Karpas-422 (cell line): ENCODE results near the gene C2orf49. TPM values are rescaled to one million over a fixed set of nuclear protein-coding genes. Genes with fewer than 3 reads are reported as not detected.

ENCODE experiments used
- DNase-seq: peaks from one replicate; pipeline ENCODE4 v3.0.0-alpha.2; 2015
- H2AFZ ChIP-seq: fragments of 200-600 bp; sonication (generic); 2 replicates; pipeline ENCODE4 v1.6.1; 2014; ENCODE audit warnings: antibody characterized with exemption, low read length, mixed read lengths
- H3K27ac ChIP-seq: fragments of 200-600 bp; sonication (generic); 2 replicates; pipeline ENCODE4 v1.5.1; 2014; ENCODE audit warnings: mild to moderate bottlenecking, low read length, moderate library complexity
- H3K27me3 ChIP-seq: fragments of 200-600 bp; sonication (generic); 2 replicates; pipeline ENCODE4 v1.6.1; 2014; ENCODE audit warnings: low read length, mixed read lengths
- H3K36me3 ChIP-seq: fragments of 200-600 bp; sonication (generic); 2 replicates; pipeline ENCODE4 v1.6.1; 2014; ENCODE audit warnings: low read length, mixed read lengths; ENCODE audit not compliant: insufficient read depth
- H3K4me1 ChIP-seq: fragments of 200-600 bp; sonication (generic); 2 replicates; pipeline ENCODE4 v1.6.1; 2014; ENCODE audit warnings: mild to moderate bottlenecking, low read length, mixed read lengths
- H3K4me2 ChIP-seq: fragments of 200-600 bp; sonication (generic); 2 replicates; pipeline ENCODE4 v1.6.1; 2014; ENCODE audit warnings: low read length, low read depth, mild to moderate bottlenecking; ENCODE audit not compliant: poor library complexity, severe bottlenecking
- H3K4me3 ChIP-seq: fragments of 200-600 bp; sonication (generic); 2 replicates; pipeline ENCODE4 v1.5.1; 2014; ENCODE audit warnings: mild to moderate bottlenecking, antibody characterized with exemption, low read length, mixed read lengths
- H3K79me2 ChIP-seq: fragments of 200-600 bp; sonication (generic); 2 replicates; pipeline ENCODE4 v1.6.1; 2014; ENCODE audit warnings: mild to moderate bottlenecking, low read length, mixed read lengths
- H3K9ac ChIP-seq: fragments of 200-600 bp; sonication (generic); 2 replicates; pipeline ENCODE4 v1.6.0; 2014; ENCODE audit warnings: low read length
- H3K9me2 ChIP-seq: fragments of 200-600 bp; sonication (generic), shearing (Covaris generic); replicated peaks from 2 replicates; pipeline ENCODE4 v1.6.0; 2014; ENCODE audit warnings: mild to moderate bottlenecking, low read length, moderate library complexity; ENCODE audit not compliant: insufficient read depth
- H3K9me3 ChIP-seq: fragments of 300-700, 200-600 bp; sonication (generic); 2 replicates; pipeline ENCODE4 v1.6.1; 2014; ENCODE audit warnings: low read length, mixed read lengths
- H4K20me1 ChIP-seq: fragments of 200-600 bp; sonication (generic); 2 replicates; pipeline ENCODE4 v1.6.1; 2014; ENCODE audit warnings: mild to moderate bottlenecking, antibody characterized with exemption, low read length, low read depth; ENCODE audit not compliant: insufficient read depth
- total RNA-seq: library from RNA; depleted of rRNA; stranded (reverse); fragments of >200 nt; shearing (Covaris generic); gene quantifications from 2 replicates; pipeline ENCODE4 v1.2.3, GENCODE V29; 2014; ENCODE audit warnings: low replicate concordance

Gene C2orf49
- total RNA-seq, 1 experiment from 2014 or later = 26.3 TPM

DNA sequence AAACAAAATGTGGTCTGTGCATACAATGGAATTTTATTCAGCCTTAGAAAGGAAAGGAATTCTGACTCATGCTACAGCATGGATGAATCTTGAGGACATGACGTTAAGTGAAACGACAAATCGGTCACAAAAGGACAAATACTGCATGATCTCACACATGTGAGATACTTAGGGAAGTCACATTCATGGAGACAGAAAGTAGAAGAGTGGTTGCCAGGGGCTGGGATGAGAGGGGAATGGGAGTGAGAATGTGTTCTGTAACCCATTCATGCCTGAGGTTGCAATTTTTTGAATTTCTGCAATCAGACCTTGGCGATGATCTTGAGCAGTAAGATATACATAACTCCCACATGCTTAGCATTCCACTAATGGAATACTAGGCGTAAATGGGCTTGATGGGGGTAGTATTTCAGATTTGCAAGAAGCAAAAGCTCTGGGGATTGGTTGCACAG, 39.5 kb downstream of the C2orf49 start:
- DNase-seq = no peak

DNA sequence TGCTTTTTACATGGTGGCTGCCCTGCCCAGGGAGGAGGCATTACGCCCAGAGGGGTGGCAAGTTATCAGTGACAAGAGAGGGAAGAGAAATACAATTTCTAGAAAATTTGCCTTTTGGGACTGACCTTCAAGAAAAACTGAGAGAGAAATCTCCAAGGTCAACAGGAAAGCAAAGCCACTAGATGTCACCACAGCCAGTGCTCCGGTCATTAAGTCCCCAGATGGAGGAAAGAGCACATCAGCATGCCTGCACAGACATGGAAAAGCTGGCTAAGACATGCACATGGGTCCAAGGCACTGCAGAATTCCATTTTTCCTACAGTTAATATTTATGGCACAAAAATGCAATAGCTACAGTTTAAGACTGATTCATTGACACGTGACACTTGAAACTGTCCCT, 40.5 kb downstream of the C2orf49 start:
- H4K20me1 ChIP-seq = no peaks in the 10 kb centered on the region
- H3K9me2 ChIP-seq = no peaks in the 10 kb centered on the region
- no peak overlapping the region for H3K4me3 ChIP-seq
- H3K9ac ChIP-seq = no peak overlapping the region
- no peak for DNase-seq
- H3K36me3 ChIP-seq = no peaks in the 10 kb centered on the region
- no peaks in the 10 kb centered on the region for H3K79me2 ChIP-seq
- H3K9me3 ChIP-seq = no peaks in the 10 kb centered on the region
- no peaks in the 10 kb centered on the region for H3K4me1 ChIP-seq
- H3K27ac ChIP-seq = no peak overlapping the region
- H2AFZ ChIP-seq = no peak overlapping the region
- no peak overlapping the region for H3K4me2 ChIP-seq
- no peaks in the 10 kb centered on the region for H3K27me3 ChIP-seq

More for the DNA sequence above, 39.5 kb downstream of the C2orf49 start:
- H3K9me3 ChIP-seq = no peaks in the 10 kb centered on the region
- H3K9me2 ChIP-seq = no peaks in the 10 kb centered on the region
- H3K27me3 ChIP-seq = no peaks in the 10 kb centered on the region
- H2AFZ ChIP-seq = no peak overlapping the region
- H3K4me3 ChIP-seq = no peak overlapping the region
- no peaks in the 10 kb centered on the region for H3K36me3 ChIP-seq
- no peak overlapping the region for H3K27ac ChIP-seq
- H3K4me2 ChIP-seq = no peak overlapping the region
- H3K4me1 ChIP-seq = no peaks in the 10 kb centered on the region
- no peaks in the 10 kb centered on the region for H3K79me2 ChIP-seq
- H3K9ac ChIP-seq = no peak overlapping the region
- H4K20me1 ChIP-seq = no peaks in the 10 kb centered on the region

DNA sequence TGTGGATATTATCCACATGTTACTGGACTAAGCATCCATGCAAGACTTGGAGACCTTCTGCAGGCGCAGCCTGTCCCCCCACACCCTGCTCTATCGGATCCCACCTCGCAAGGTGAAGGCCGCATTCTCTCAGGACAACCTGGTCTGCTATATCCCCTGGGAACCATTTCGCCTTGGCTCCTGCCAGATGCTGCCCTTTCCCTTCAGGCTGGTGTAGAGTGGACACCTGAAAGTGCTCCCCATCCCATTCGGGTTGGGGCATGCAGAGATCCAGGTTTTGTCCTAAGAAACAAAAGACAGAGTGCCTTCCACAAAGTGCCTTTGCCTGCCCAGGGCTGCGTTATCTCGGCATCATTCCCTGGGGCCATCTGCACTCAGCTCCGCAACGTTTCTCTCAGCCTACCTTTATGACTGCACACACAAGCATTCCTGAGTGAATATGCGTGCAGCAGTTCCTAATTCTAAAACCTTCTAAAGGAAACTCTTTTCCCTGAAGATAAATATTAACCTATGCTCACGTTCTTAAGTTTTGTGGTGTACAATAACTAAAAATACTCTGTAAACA, 41.0 kb downstream of the C2orf49 start:
- H3K27ac ChIP-seq = no peak overlapping the region
- no peak for DNase-seq
- H3K9ac ChIP-seq = no peak overlapping the region
- no peak overlapping the region for H2AFZ ChIP-seq
- no peaks in the 10 kb centered on the region for H3K9me3 ChIP-seq
- no peaks in the 10 kb centered on the region for H3K27me3 ChIP-seq
- no peaks in the 10 kb centered on the region for H3K9me2 ChIP-seq
- no peaks in the 10 kb centered on the region for H4K20me1 ChIP-seq
- H3K4me3 ChIP-seq = no peak overlapping the region
- no peaks in the 10 kb centered on the region for H3K36me3 ChIP-seq
- no peaks in the 10 kb centered on the region for H3K79me2 ChIP-seq
- H3K4me1 ChIP-seq = no peaks in the 10 kb centered on the region
- no peak overlapping the region for H3K4me2 ChIP-seq

DNA sequence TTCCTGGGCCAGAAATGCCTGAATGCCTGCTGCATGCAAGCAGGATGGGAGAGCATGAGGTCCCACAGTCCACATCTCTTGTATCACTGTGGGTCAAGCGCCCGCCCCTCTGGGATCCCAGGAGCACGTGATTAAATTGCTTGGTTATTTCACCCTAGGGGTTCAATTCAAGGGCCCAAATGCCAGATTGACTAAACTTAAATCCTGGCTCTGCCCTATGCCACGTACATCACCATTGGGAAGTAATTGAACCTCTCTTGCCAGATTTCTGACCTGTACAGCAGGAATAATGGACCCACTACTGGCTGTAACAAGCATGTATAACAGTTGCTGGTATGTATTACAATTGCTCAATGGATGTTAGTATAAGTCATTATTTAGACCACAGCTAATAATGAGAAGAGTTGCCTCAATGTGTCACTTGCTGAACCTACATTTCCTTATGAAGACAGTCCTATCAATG, 41.6 kb downstream of the C2orf49 start:
- Histone ChIP-seq H3K9me3 (no peaks in the 10 kb centered on the region), H4K20me1 (no peaks in the 10 kb centered on the region), H3K27me3 (no peaks in the 10 kb centered on the region), H2AFZ (no peak overlapping the region), H3K4me3 (no peak overlapping the region), H3K9ac (no peak overlapping the region), H3K36me3 (no peaks in the 10 kb centered on the region), H3K79me2 (no peaks in the 10 kb centered on the region), H3K9me2 (no peaks in the 10 kb centered on the region), H3K4me1 (no peaks in the 10 kb centered on the region), H3K27ac (no peak overlapping the region), H3K4me2 (no peak overlapping the region)
- no peak for DNase-seq

DNA sequence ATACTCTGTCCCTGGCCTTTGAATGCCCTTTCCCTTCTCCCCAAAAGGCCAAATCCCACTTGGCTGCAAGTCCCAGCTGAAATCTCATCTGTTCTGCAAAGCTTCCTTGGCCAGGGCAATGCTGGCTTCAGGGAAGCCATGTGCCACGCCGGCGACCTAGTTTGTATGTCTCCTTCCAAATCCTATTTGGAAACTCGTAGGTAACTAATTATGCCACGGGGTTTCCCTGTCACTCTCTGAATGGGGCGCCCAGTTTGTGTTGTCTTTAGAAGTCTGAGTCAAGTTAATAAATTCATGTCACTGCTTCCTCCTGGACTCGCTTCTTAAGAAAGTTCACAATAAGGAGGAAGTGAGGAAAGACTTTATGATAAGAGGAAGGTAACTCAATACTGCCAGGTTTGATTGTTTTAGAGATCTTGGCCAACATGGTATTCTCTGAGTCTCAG, 42.4 kb downstream of the C2orf49 start:
- no peaks in the 10 kb centered on the region for H3K9me3 ChIP-seq
- H3K9me2 ChIP-seq = no peaks in the 10 kb centered on the region
- H3K4me1 ChIP-seq = no peaks in the 10 kb centered on the region
- H3K9ac ChIP-seq = no peak overlapping the region
- H3K36me3 ChIP-seq = no peaks in the 10 kb centered on the region
- no peak overlapping the region for H2AFZ ChIP-seq
- H3K27me3 ChIP-seq = no peaks in the 10 kb centered on the region
- no peak for DNase-seq
- no peak overlapping the region for H3K27ac ChIP-seq
- no peak overlapping the region for H3K4me3 ChIP-seq
- no peak overlapping the region for H3K4me2 ChIP-seq
- no peaks in the 10 kb centered on the region for H4K20me1 ChIP-seq
- H3K79me2 ChIP-seq = no peaks in the 10 kb centered on the region

DNA sequence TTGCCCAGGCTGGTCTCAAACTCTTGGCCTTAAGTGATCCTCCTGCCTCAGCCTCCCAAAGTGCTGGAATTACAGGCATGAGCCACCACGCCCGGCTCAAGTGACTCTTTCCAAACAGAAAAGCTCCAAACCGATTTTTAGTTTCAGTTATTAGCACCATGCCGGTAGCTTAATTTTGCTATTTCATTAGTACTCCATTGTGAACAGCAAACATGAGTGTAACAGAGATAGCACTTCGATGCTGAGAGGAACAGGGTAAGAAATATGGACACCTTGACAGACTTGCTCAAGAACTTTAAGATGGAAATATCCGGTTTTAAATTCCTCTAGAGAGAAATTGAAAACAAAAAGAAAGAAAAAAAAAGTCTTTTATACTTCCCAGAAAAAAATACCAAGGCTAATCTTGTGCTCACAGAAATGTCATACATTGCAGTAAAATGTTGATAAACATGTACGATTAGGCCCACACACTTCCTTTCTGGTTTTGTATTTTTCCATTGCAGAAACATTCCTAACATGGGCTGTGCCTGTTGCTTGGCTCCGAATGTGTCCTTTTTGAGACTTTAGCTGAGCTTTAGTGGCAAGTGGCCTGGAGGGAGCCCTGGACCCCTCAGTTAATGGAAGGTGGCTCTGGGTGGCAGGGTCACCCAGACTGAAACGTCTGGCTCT, 43.2 kb downstream of the C2orf49 start:
- Histone ChIP-seq H3K9me2 (no peaks in the 10 kb centered on the region), H3K4me3 (no peak overlapping the region), H3K9ac (no peak overlapping the region), H2AFZ (no peak overlapping the region), H4K20me1 (no peaks in the 10 kb centered on the region), H3K4me1 (no peaks in the 10 kb centered on the region), H3K79me2 (no peaks in the 10 kb centered on the region), H3K27ac (no peak overlapping the region), H3K27me3 (no peaks in the 10 kb centered on the region), H3K36me3 (no peaks in the 10 kb centered on the region), H3K9me3 (no peaks in the 10 kb centered on the region), H3K4me2 (no peak overlapping the region)
- no peak for DNase-seq

DNA sequence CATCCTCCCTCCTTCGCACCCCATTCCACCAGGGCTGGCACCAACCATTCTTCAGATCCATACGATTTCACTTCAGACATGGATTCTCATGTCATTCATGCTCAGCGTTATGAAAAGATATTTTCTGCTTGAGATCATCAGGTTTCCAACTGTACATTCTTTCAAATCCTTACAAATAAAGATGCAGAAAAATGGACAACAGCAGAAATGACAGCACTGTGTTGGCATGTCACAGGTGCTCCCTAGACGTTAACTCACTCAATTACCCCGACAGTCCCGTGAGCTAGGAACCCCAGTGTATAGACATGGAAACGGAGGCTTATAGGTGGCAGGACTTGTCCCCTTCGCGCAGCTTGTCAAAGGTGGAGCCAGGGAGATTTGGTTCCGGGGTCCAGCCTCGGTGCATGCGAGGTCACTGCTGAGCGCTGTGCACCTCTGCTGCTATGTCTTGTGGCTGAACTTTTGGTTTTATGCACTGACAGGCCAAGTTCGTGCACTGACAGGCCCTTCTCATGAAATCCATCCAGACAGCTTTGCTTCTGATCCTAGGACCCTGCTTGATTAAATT, 43.8 kb downstream of the C2orf49 start:
- no peak overlapping the region for H2AFZ ChIP-seq
- no peak overlapping the region for H3K4me2 ChIP-seq
- no peak overlapping the region for H3K9ac ChIP-seq
- no peaks in the 10 kb centered on the region for H4K20me1 ChIP-seq
- H3K9me3 ChIP-seq = no peaks in the 10 kb centered on the region
- no peaks in the 10 kb centered on the region for H3K27me3 ChIP-seq
- no peaks in the 10 kb centered on the region for H3K36me3 ChIP-seq
- H3K79me2 ChIP-seq = no peaks in the 10 kb centered on the region
- H3K27ac ChIP-seq = no peak overlapping the region
- no peaks in the 10 kb centered on the region for H3K9me2 ChIP-seq
- no peak for DNase-seq
- H3K4me3 ChIP-seq = no peak overlapping the region
- no peaks in the 10 kb centered on the region for H3K4me1 ChIP-seq

DNA sequence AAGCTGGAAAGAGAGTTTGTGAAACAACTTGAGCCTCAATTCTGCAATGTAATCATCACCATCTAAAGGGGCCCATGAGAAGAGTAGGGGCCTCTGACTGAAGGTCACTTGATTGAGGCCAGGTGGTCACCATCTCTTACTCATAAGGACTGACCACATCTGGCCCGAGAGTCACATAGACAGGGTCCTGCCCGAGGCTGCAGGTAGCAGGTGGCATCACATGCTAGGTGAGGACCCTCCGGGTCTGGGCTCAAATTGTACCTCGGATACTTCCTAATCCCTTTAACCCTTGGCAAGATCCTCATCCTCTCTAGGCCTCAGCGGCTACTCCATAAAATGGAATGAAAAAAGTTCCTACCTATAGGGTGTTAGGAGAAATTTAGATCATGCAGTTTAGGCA, 44.8 kb downstream of the C2orf49 start:
- Histone ChIP-seq H3K79me2 (no peaks in the 10 kb centered on the region), H3K4me1 (no peaks in the 10 kb centered on the region), H4K20me1 (no peaks in the 10 kb centered on the region), H3K4me3 (no peak overlapping the region), H3K9me3 (no peaks in the 10 kb centered on the region), H3K9ac (no peak overlapping the region), H3K27ac (no peak overlapping the region), H2AFZ (no peak overlapping the region), H3K4me2 (no peak overlapping the region), H3K36me3 (no peaks in the 10 kb centered on the region), H3K27me3 (no peaks in the 10 kb centered on the region), H3K9me2 (no peaks in the 10 kb centered on the region)
- no peak for DNase-seq
